H1 (cell line): Measurements from ENCODE around the gene FAM120B. TPM values are rescaled to one million over a fixed set of nuclear protein-coding genes. Genes with fewer than 3 reads are reported as not detected.

Experiments
- CTCF ChIA-PET: fragments of 300-600 bp; sonication (Branson Sonifier 250); formaldehyde crosslinking; loops from one replicate; lab custom pipeline; 2021; ENCODE audit not compliant: partially characterized antibody; lab: Charles Lee
- POLR2A ChIA-PET: fragments of 300-600 bp; sonication (Branson Sonifier 250); formaldehyde crosslinking; loops from one replicate; lab custom pipeline; 2021; ENCODE audit warnings: inconsistent platforms; ENCODE audit not compliant: partially characterized antibody; lab: Charles Lee
- DNase-seq, 2 experiments: peaks; one replicate each; pipeline versions ENCODE4 v3.0.0 to v3.0.0-alpha.2; 2010 to 2022; ENCODE audit warnings: low spot score in 2 of 2, low read depth in 1 of 2, mixed read lengths in 1 of 2
- FAIRE-seq: peaks from 2 replicates; lab custom pipeline; 2011; peaks lifted over from hg19 to GRCh38; lab: Jason Lieb, UNC
- H2AFZ ChIP-seq: 2 replicates; pipeline ENCODE4 v1.8.1; 2012; ENCODE audit warnings: low read length, inconsistent platforms
- H2AK5ac ChIP-seq: 2 replicates; pipeline ENCODE4 v1.6.1; 2013; ENCODE audit warnings: low read depth, low read length
- H2BK120ac ChIP-seq: replicated peaks from 2 replicates; pipeline ENCODE3; 2013; ENCODE audit warnings: low read depth, low read length, inconsistent platforms
- H2BK12ac ChIP-seq: 2 replicates; pipeline ENCODE4 v1.6.1; 2013; ENCODE audit warnings: low read depth, low read length
- H2BK15ac ChIP-seq: 2 replicates; pipeline ENCODE4 v1.6.1; 2013; ENCODE audit warnings: low read length
- H2BK20ac ChIP-seq: 2 replicates; pipeline ENCODE4 v1.6.1; 2013; ENCODE audit warnings: low read length
- H2BK5ac ChIP-seq: 2 replicates; pipeline ENCODE4 v1.6.1; 2013; ENCODE audit warnings: low read depth, low read length
- H3K14ac ChIP-seq: 2 replicates; pipeline ENCODE4 v1.6.1; 2013; ENCODE audit warnings: inconsistent platforms; ENCODE audit not compliant: insufficient read length
- H3K18ac ChIP-seq: 2 replicates; pipeline ENCODE4 v1.6.1; 2013; ENCODE audit warnings: low read length; ENCODE audit errors: extremely low read depth
- H3K23ac ChIP-seq: 2 replicates; pipeline ENCODE4 v1.6.1; 2013; ENCODE audit warnings: inconsistent platforms; ENCODE audit not compliant: insufficient read length
- H3K23me2 ChIP-seq: 2 replicates; pipeline ENCODE4 v1.6.1; 2013; ENCODE audit warnings: low read depth, low read length
- H3K27ac ChIP-seq: 2 replicates; pipeline ENCODE4 v1.6.1; 2011; ENCODE audit warnings: low read depth, low read length, inconsistent platforms
- H3K27me3 ChIP-seq, 4 experiments: replicated peaks in 1 of 4; 1 replicate in 1 of 4; 2 replicates in 3 of 4; pipeline versions ENCODE4 v1.6.1 to v1.8.1; 2011 to 2013; ENCODE audit warnings: low read length in 3 of 4, mild to moderate bottlenecking in 3 of 4, inconsistent platforms in 2 of 4, mixed read lengths in 2 of 4, moderate library complexity in 1 of 4; ENCODE audit not compliant: control insufficient read depth in 3 of 4, insufficient read depth in 3 of 4; ENCODE audit errors: extremely low read depth in 1 of 4
- H3K36me3 ChIP-seq, 4 experiments: 2 replicates each; pipeline versions ENCODE4 v1.6.1 to v1.8.1; 2011 to 2013; ENCODE audit warnings: mild to moderate bottlenecking in 4 of 4, low read length in 3 of 4, moderate library complexity in 2 of 4, control low read depth in 1 of 4, inconsistent platforms in 1 of 4; ENCODE audit not compliant: insufficient read depth in 4 of 4, control insufficient read depth in 2 of 4
- H3K4ac ChIP-seq: replicated peaks from 2 replicates; pipeline ENCODE3; 2013; ENCODE audit warnings: low read length, low read depth, mixed read lengths, inconsistent platforms; ENCODE audit not compliant: insufficient read length
- H3K4me1 ChIP-seq, 4 experiments: replicated peaks in 1 of 4; 1 replicate in 1 of 4; 2 replicates in 3 of 4; pipeline versions ENCODE4 v1.6.1 to v1.8.1; 2011 to 2013; ENCODE audit warnings: low read length in 3 of 4, inconsistent platforms in 2 of 4, mixed read lengths in 1 of 4; ENCODE audit not compliant: insufficient read depth in 4 of 4, control insufficient read depth in 3 of 4
- H3K4me2 ChIP-seq, 2 experiments: 2 replicates each; pipeline versions ENCODE4 v1.6.1 to v1.8.1; 2011 to 2013; ENCODE audit warnings: low read depth in 2 of 2, low read length in 2 of 2, control low read depth in 1 of 2, inconsistent platforms in 1 of 2, mild to moderate bottlenecking in 1 of 2; ENCODE audit not compliant: insufficient read depth in 1 of 2
- H3K4me3 ChIP-seq, 4 experiments: fragments of 200-600, 300-600 bp in 1 of 4; sonication (generic), shearing (Covaris generic), sonication (Bioruptor Twin) in 1 of 4; 2 replicates each; pipeline versions ENCODE4 v1.5.1 to v1.8.1; 2011 to 2016; ENCODE audit warnings: low read length in 4 of 4, low read depth in 3 of 4, control low read depth in 2 of 4, inconsistent platforms in 2 of 4, mild to moderate bottlenecking in 2 of 4, mixed read lengths in 1 of 4, moderate library complexity in 1 of 4; ENCODE audit not compliant: insufficient read depth in 2 of 4; ENCODE audit errors: extremely low read depth in 1 of 4
- H3K56ac ChIP-seq: replicated peaks from 2 replicates; pipeline ENCODE3; 2013; ENCODE audit warnings: low read depth, mild to moderate bottlenecking, mixed read lengths, low read length, inconsistent platforms; ENCODE audit not compliant: insufficient read length
- H3K79me1 ChIP-seq: 2 replicates; pipeline ENCODE4 v1.6.1; 2013; ENCODE audit warnings: low read depth, low read length, control low read depth
- H3K79me2 ChIP-seq, 2 experiments: 2 replicates each; pipeline versions ENCODE4 v1.6.1 to v1.8.1; 2012 to 2013; ENCODE audit warnings: low read length in 2 of 2, mild to moderate bottlenecking in 2 of 2, inconsistent platforms in 1 of 2; ENCODE audit not compliant: insufficient read depth in 2 of 2, control insufficient read depth in 1 of 2
- H3K9ac ChIP-seq, 4 experiments: replicated peaks in 1 of 4; 1 replicate in 1 of 4; 2 replicates in 3 of 4; pipeline versions ENCODE4 v1.6.1 to v1.8.1; 2011 to 2013; ENCODE audit warnings: low read depth in 3 of 4, low read length in 3 of 4, control low read depth in 2 of 4, mild to moderate bottlenecking in 2 of 4, moderate library complexity in 2 of 4, inconsistent platforms in 1 of 4; ENCODE audit errors: extremely low read depth in 1 of 4
- H3K9me3 ChIP-seq, 2 experiments: 2 replicates each; pipeline versions ENCODE4 v1.6.1 to v1.8.1; 2012 to 2013; ENCODE audit warnings: mild to moderate bottlenecking in 2 of 2, moderate library complexity in 2 of 2, control low read depth in 1 of 2, inconsistent platforms in 1 of 2, low read depth in 1 of 2, low read length in 1 of 2, mixed read lengths in 1 of 2; ENCODE audit not compliant: insufficient read depth in 2 of 2
- H4K20me1 ChIP-seq, 2 experiments: replicated peaks in 1 of 2; 2 replicates each; pipeline versions ENCODE3 to v1.8.1; 2011 to 2013; ENCODE audit warnings: inconsistent platforms in 2 of 2, low read length in 2 of 2, mild to moderate bottlenecking in 1 of 2; ENCODE audit not compliant: insufficient read depth in 2 of 2, control insufficient read depth in 1 of 2
- H4K5ac ChIP-seq: 2 replicates; pipeline ENCODE4 v1.6.1; 2013; ENCODE audit warnings: low read length, low read depth, mixed read lengths, inconsistent platforms; ENCODE audit not compliant: insufficient read length
- H4K8ac ChIP-seq: 2 replicates; pipeline ENCODE4 v1.8.0; 2013; ENCODE audit warnings: mild to moderate bottlenecking, moderate library complexity, low read length, inconsistent platforms; ENCODE audit not compliant: insufficient read depth; ENCODE audit errors: extremely low read depth
- H4K91ac ChIP-seq: replicated peaks from 2 replicates; pipeline ENCODE3; 2013; ENCODE audit warnings: low read length, mixed read lengths, inconsistent platforms; ENCODE audit not compliant: insufficient read length
- CHD2 ChIP-seq: IDR thresholded peaks from 2 replicates; pipeline ENCODE4 v1.6.1; 2012; ENCODE audit warnings: low read length, improper control_type of control experiment
- EP300 ChIP-seq, 2 experiments: IDR thresholded peaks; 1 replicate in 1 of 2; 2 replicates in 1 of 2; pipeline ENCODE4 v1.6.1; 2011 to 2012; ENCODE audit warnings: low read depth in 2 of 2, low read length in 2 of 2, mild to moderate bottlenecking in 2 of 2, borderline replicate concordance in 1 of 2, inconsistent platforms in 1 of 2, moderate library complexity in 1 of 2
- KDM1A ChIP-seq: fragments of 200-600, 300-600 bp; sonication (generic); IDR thresholded peaks from 2 replicates; pipeline ENCODE4 v1.7.1; 2016; ENCODE audit warnings: mild to moderate bottlenecking, low read length, borderline replicate concordance
- NRF1 ChIP-seq: IDR thresholded peaks from 2 replicates; pipeline ENCODE4 v1.6.1; 2011; ENCODE audit warnings: mild to moderate bottlenecking, low read depth, low read length, improper control_type of control experiment
- POU5F1 ChIP-seq: IDR thresholded peaks from 2 replicates; pipeline ENCODE4 v1.6.1; 2011; ENCODE audit warnings: low read depth, mild to moderate bottlenecking, low read length, moderate library complexity
- RFX5 ChIP-seq: IDR thresholded peaks from 2 replicates; pipeline ENCODE4 v1.6.1; 2011; ENCODE audit warnings: low read depth, low read length, improper control_type of control experiment, borderline replicate concordance
- SIX5 ChIP-seq: IDR thresholded peaks from 2 replicates; pipeline ENCODE4 v1.6.1; 2011; ENCODE audit warnings: mild to moderate bottlenecking, low read depth, low read length
- SP1 ChIP-seq: IDR thresholded peaks from 2 replicates; pipeline ENCODE4 v1.6.1; 2011; ENCODE audit warnings: low read depth, low read length
- SUZ12 ChIP-seq: fragments of 200-600 bp; sonication (generic); IDR thresholded peaks from 2 replicates; pipeline ENCODE4 v1.6.1; 2012; ENCODE audit warnings: mild to moderate bottlenecking, inconsistent platforms, low read length, moderate library complexity, mixed read lengths
- TBP ChIP-seq: IDR thresholded peaks from 2 replicates; pipeline ENCODE4 v1.6.1; 2011; ENCODE audit warnings: low read depth, low read length, improper control_type of control experiment
- WGBS, 2 experiments: shearing (Covaris generic) in 1 of 2; methylation state at CpG; one replicate each; pipeline versions ENCODE4 v1.1.6 to v1.1.7; 2013 to 2015; ENCODE audit warnings: low lambda C conversion rate in 2 of 2, mixed read lengths in 2 of 2, inconsistent platforms in 1 of 2, low coverage in 1 of 2, missing lambda C conversion rate in 1 of 2; ENCODE audit not compliant: insufficient replicate concordance in 2 of 2, insufficient coverage in 1 of 2, insufficient read length in 1 of 2; ENCODE audit errors: extremely low coverage in 1 of 2, missing lambda C conversion rate in 1 of 2; 5-methylcytosine and 5-hydroxymethylcytosine counted together
- polyA plus RNA-seq, 7 experiments: library from polyadenylated mRNA; depleted of rRNA in 3 of 7; stranded (reverse) in 5 of 7; unstranded in 2 of 7; fragments of >200 nt in 5 of 7; fragments of 200-250 nt in 2 of 7; gene quantifications; 1 replicate in 5 of 7; 2 replicates in 1 of 7; 4 replicates in 1 of 7; pipeline versions ENCODE4 v1.2.1 to v1.2.3, GENCODE V29; 2011 to 2013; ENCODE audit warnings: missing spikeins in 2 of 7, mixed read lengths in 2 of 7
- total RNA-seq: library from RNA; stranded (reverse); fragmentation: NEBNext Ultra II Directional; extraction: Animal tissue kit (Norgen Biotek cat#: 25700); gene quantifications from 2 replicates; pipeline ENCODE4 v1.2.1, GENCODE V29; 2021
- TF ChIP-seq, protein P1 (sequence below): IDR thresholded peaks from 2 replicates; pipeline ENCODE4 v1.6.1; 2012; ENCODE audit warnings: inconsistent platforms

Gene FAM120B
- total and polyA plus RNA-seq, 2 of the 8 experiments (the other 6 are each of a cell fraction or from before 2014, with no cell fraction given) = 5.1 to 12.5 TPM

- H3K79me1 ChIP-seq = no peaks in the 10 kb centered on the region
- no peaks in the 10 kb centered on the region for H3K23me2 ChIP-seq
- no peak overlapping the region for H3K18ac ChIP-seq
- no peak overlapping the region for H4K8ac ChIP-seq
- no peak overlapping the region for H2BK5ac ChIP-seq
- no peaks in the 10 kb centered on the region for H3K4me1 ChIP-seq
- no peak overlapping the region for H3K9ac ChIP-seq
- no peak overlapping the region for H4K5ac ChIP-seq
- H2BK12ac ChIP-seq = no peak overlapping the region
- H2BK15ac ChIP-seq = no peak overlapping the region
- no peaks in the 10 kb centered on the region for H3K27me3 ChIP-seq
- CTCF ChIA-PET = no interaction called here
- no peak overlapping the region for H3K4me2 ChIP-seq
- H3K14ac ChIP-seq = no peak overlapping the region
- POLR2A ChIA-PET = no interaction called here
- no peak overlapping the region for H2AFZ ChIP-seq
- FAIRE-seq (no peak), DNase-seq (no peak)
- H3K79me2 ChIP-seq = no peaks in the 10 kb centered on the region
- H3K56ac ChIP-seq = no peak overlapping the region
- H4K91ac ChIP-seq = no peak overlapping the region
- no peak overlapping the region for H3K23ac ChIP-seq
- no peak overlapping the region for H2BK120ac ChIP-seq
- H3K4me3 ChIP-seq = no peak overlapping the region
- H2AK5ac ChIP-seq = no peak overlapping the region
- H2BK20ac ChIP-seq = no peak overlapping the region
- H4K20me1 ChIP-seq = no peaks in the 10 kb centered on the region
- H3K4ac ChIP-seq = no peak overlapping the region
- no peak overlapping the region for H3K27ac ChIP-seq
- 91% methylated on average over 5 of the region's 5 CpGs; no CpG with 5 or more reads in 1 of the 2 experiments for WGBS, 2 experiments
- H3K9me3 ChIP-seq = no peaks in the 10 kb centered on the region
- peaks cover 0 to 2% (median 0%) of the 10 kb centered on the region in 4 experiments; a peak in 1 of 8 replicates for H3K36me3 ChIP-seq
- TF ChIP-seq NRF1 (no peak), SIX5 (no peak), EP300 (IDR thresholded peaks at IDR 0.05; ENCODE audit: borderline replicate concordance in 1 of 2, low read depth in 2 of 2, low read length in 2 of 2) (no peak), KDM1A (no peak), POU5F1 (no peak), RFX5 (no peak), SP1 (no peak), SUZ12 (no peak), TBP (no peak), CHD2 (no peak)
- TF ChIP-seq, protein P1, sequence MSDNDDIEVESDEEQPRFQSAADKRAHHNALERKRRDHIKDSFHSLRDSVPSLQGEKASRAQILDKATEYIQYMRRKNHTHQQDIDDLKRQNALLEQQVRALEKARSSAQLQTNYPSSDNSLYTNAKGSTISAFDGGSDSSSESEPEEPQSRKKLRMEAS = no peak
These were observed 103.7 kb downstream of the FAM120B start for GRCh38 chr6:170410241-170410640.
